ENCODE data around the gene KRTAP16-1. TPM values are rescaled to one million over a fixed set of nuclear protein-coding genes. Genes with fewer than 3 reads are reported as not detected.

The KRTAP16-1 gene
- total and polyA plus RNA-seq, 2 of the 8 experiments (the other 6 are each of a cell fraction or from before 2014, with no cell fraction given), result not detected

DNA sequence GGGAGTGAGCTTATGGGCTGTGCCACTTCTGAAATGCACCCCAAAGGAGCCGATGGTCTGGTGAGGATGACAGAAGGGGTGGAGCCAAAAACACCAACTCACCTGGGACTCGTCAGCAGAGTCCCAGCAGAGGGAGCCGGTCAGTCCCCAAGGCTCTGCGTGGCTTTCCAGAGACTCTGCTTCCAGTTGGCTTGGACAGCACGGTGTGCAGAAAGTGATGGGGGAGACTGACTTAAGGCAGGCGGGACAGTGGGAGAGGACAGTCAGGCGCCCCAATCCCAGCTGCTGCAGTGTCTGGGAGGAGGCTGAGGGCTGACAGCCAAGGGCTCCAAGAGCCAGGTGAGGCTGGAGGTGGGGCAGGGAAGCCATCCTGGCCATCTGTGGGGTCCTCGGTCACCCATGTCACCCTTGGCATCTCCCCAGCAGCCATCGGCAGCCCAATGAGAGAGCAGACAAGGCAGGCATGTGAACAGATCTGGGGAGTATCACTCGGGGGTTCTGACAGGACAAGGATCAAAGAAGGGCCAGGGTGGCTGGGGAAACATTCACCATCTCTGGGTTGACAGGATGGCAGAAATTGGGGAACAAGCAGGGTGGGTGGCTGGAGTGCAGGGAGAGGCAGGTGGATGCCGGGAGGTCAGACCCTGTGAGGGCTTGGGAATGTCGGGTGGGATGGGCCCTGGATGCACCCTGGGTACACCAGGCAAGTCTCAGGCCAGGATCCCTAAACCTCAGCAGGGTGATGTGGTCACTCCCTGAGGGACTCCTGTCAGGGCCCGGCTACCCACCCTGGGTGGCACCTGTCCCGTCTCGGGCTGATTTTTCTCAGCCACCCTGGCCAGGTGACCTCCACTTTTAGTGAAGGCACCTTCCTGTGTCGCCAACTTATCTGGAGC lies 15.3 kb upstream of the KRTAP16-1 start:
- H2BK120ac ChIP-seq (replicated peaks; ENCODE audit: low read depth, low read length), result no peak overlapping the region
- H2BK20ac ChIP-seq (ENCODE audit: low read length), result no peak overlapping the region
- 0 out of 2 replicates have a peak overlapping the region, but pooled peaks have one; percentile 27 for H2BK12ac ChIP-seq (ENCODE audit: low read depth, low read length)
- no peak overlapping the region for H3K18ac ChIP-seq (ENCODE audit: extremely low read depth, low read length)
- H3K4me3 ChIP-seq (ENCODE audit: extremely low read depth in 1 of 4, insufficient read depth in 2 of 4, low read depth in 3 of 4, low read length in 4 of 4), result no peak overlapping the region
- no peak overlapping the region for H3K14ac ChIP-seq (ENCODE audit: insufficient read length)
- TF ChIP-seq HDAC2 (IDR thresholded peaks at IDR 0.05; ENCODE audit: borderline replicate concordance in 1 of 2, low read depth in 2 of 2, low read length in 2 of 2) (no peak), RAD21 (IDR thresholded peaks at IDR 0.05 in 1 of 2, conservative IDR thresholded peaks at IDR 0.05 in 1 of 2; ENCODE audit: low read depth in 2 of 2, low read length in 2 of 2) (peak; percentile 60 to 78)
- TF ChIP-seq, protein P1, sequence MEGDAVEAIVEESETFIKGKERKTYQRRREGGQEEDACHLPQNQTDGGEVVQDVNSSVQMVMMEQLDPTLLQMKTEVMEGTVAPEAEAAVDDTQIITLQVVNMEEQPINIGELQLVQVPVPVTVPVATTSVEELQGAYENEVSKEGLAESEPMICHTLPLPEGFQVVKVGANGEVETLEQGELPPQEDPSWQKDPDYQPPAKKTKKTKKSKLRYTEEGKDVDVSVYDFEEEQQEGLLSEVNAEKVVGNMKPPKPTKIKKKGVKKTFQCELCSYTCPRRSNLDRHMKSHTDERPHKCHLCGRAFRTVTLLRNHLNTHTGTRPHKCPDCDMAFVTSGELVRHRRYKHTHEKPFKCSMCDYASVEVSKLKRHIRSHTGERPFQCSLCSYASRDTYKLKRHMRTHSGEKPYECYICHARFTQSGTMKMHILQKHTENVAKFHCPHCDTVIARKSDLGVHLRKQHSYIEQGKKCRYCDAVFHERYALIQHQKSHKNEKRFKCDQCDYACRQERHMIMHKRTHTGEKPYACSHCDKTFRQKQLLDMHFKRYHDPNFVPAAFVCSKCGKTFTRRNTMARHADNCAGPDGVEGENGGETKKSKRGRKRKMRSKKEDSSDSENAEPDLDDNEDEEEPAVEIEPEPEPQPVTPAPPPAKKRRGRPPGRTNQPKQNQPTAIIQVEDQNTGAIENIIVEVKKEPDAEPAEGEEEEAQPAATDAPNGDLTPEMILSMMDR (IDR thresholded peaks at IDR 0.05; ENCODE audit: control extremely low read depth in 1 of 3, insufficient read depth in 1 of 3, low read depth in 1 of 3, low read length in 3 of 3), result peak; percentile 69 to 75 (median 69)
- H3K79me1 ChIP-seq (ENCODE audit: low read depth, low read length), result no peaks in the 10 kb centered on the region
- peak overlapping the region; percentile 53; the same call in 1 of the 2 replicates for H4K8ac ChIP-seq (ENCODE audit: extremely low read depth, insufficient read depth, low read length)
- H3K23ac ChIP-seq (ENCODE audit: insufficient read length), result no peak overlapping the region
- peak; percentile 10 to 61 for DNase-seq (ENCODE audit: low read depth in 1 of 2, low spot score in 2 of 2)
- H3K4me1 ChIP-seq (replicated peaks in 1 of 4; ENCODE audit: control insufficient read depth in 3 of 4, insufficient read depth in 4 of 4, low read length in 3 of 4), result no peaks in the 10 kb centered on the region; a peak in 1 of 7 replicates
- H2AFZ ChIP-seq (ENCODE audit: low read length), result no peak overlapping the region
- H4K5ac ChIP-seq (ENCODE audit: insufficient read length, low read depth, low read length), result no peak overlapping the region
- WGBS, 2 experiments (ENCODE audit: extremely low coverage in 1 of 2, insufficient coverage in 1 of 2, insufficient read length in 1 of 2, insufficient replicate concordance in 2 of 2, low coverage in 1 of 2, low lambda C conversion rate in 2 of 2, missing lambda C conversion rate in 1 of 2), result 75% methylated on average over 16 of the region's 16 CpGs; no CpG with 5 or more reads in 1 of the 2 experiments
- H3K79me2 ChIP-seq (ENCODE audit: control insufficient read depth in 1 of 2, insufficient read depth in 2 of 2, low read length in 2 of 2), result no peaks in the 10 kb centered on the region
- 0 out of 4 replicates have a peak, but pooled peaks cover 0 to 5% of the 10 kb centered on the region in 2 experiments for H3K9me3 ChIP-seq (ENCODE audit: insufficient read depth in 2 of 2, low read depth in 1 of 2, low read length in 1 of 2)
- FAIRE-seq, result peak; percentile 7
- H3K9ac ChIP-seq (replicated peaks in 1 of 4; ENCODE audit: extremely low read depth in 1 of 4, low read depth in 3 of 4, low read length in 3 of 4), result no peak overlapping the region
- H4K91ac ChIP-seq (replicated peaks; ENCODE audit: insufficient read length, low read length), result no peak overlapping the region
- no peak overlapping the region for H2BK15ac ChIP-seq (ENCODE audit: low read length)
- H3K23me2 ChIP-seq (ENCODE audit: low read depth, low read length), result no peaks in the 10 kb centered on the region
- H4K20me1 ChIP-seq (replicated peaks in 1 of 2; ENCODE audit: control insufficient read depth in 1 of 2, insufficient read depth in 2 of 2, low read length in 2 of 2), result no peaks in the 10 kb centered on the region
- ChIA-PET POLR2A (ENCODE audit: partially characterized antibody) (no interaction called here), CTCF (ENCODE audit: partially characterized antibody) (interaction anchor here (0.7 to 3.7 kb wide), 16 partner anchors 8 to 410 kb away, joined by 3 to 31 read pairs (median 3); no protein-coding TSS in a partner anchor)
- no peak overlapping the region for H2AK5ac ChIP-seq (ENCODE audit: low read depth, low read length)
- no peak overlapping the region for H3K27ac ChIP-seq (ENCODE audit: low read depth, low read length)
- H2BK5ac ChIP-seq (ENCODE audit: low read depth, low read length), result no peak overlapping the region
- no peaks in the 10 kb centered on the region for H3K36me3 ChIP-seq (ENCODE audit: control insufficient read depth in 2 of 4, insufficient read depth in 4 of 4, low read length in 3 of 4)
- H3K27me3 ChIP-seq (replicated peaks in 1 of 4; ENCODE audit: control insufficient read depth in 3 of 4, extremely low read depth in 1 of 4, insufficient read depth in 3 of 4, low read length in 3 of 4), result no peaks in the 10 kb centered on the region
- H3K56ac ChIP-seq (replicated peaks; ENCODE audit: insufficient read length, low read depth, low read length), result no peak overlapping the region
- H3K4me2 ChIP-seq (ENCODE audit: insufficient read depth in 1 of 2, low read depth in 2 of 2, low read length in 2 of 2), result no peak overlapping the region
- H3K4ac ChIP-seq (replicated peaks; ENCODE audit: insufficient read length, low read depth, low read length), result no peak overlapping the region
